Smooth muscle cell (in vitro differentiated cells): Measurements from ENCODE around the gene LSM11. TPM values are rescaled to one million over a fixed set of nuclear protein-coding genes. Genes with fewer than 3 reads are reported as not detected.
A peak's percentile ranks its signal among the peaks of the same experiment; 100 is the strongest.

ENCODE experiments used
- DNase-seq: peaks from one replicate; lab custom pipeline; 2025; ENCODE audit not compliant: unreplicated experiment; lab: John Stamatoyannopoulos, UW
- H2AFZ ChIP-seq: fragments of 200-600 bp; sonication (generic); 2 replicates; pipeline ENCODE4 v1.6.0; 2016; ENCODE audit warnings: antibody characterized with exemption, low read depth, mild to moderate bottlenecking
- H3F3A ChIP-seq: fragments of 200-600 bp; sonication (generic); 2 replicates; pipeline ENCODE4 v1.6.0; 2017; ENCODE audit warnings: antibody characterized with exemption, low read depth
- H3K27ac ChIP-seq: fragments of 200-600 bp; sonication (generic); 2 replicates; pipeline ENCODE4 v1.5.1; 2016; ENCODE audit warnings: low read depth, mild to moderate bottlenecking
- H3K27me3 ChIP-seq: fragments of 200-600 bp; sonication (generic); 2 replicates; pipeline ENCODE4 v1.6.1; 2016; ENCODE audit warnings: low read depth, mild to moderate bottlenecking
- H3K36me3 ChIP-seq: fragments of 200-600 bp; sonication (generic); 2 replicates; pipeline ENCODE4 v1.5.1; 2016; ENCODE audit warnings: low read depth
- H3K4me1 ChIP-seq: fragments of 200-600 bp; sonication (generic); 2 replicates; pipeline ENCODE4 v1.5.1; 2016; ENCODE audit warnings: low read depth
- H3K4me2 ChIP-seq: fragments of 200-600 bp; sonication (generic); 2 replicates; pipeline ENCODE4 v1.6.0; 2016; ENCODE audit warnings: mild to moderate bottlenecking
- H3K4me3 ChIP-seq: fragments of 200-600 bp; sonication (generic); 2 replicates; pipeline ENCODE4 v1.5.1; 2016; ENCODE audit warnings: mild to moderate bottlenecking
- H3K79me2 ChIP-seq: fragments of 200-600 bp; sonication (generic); 2 replicates; pipeline ENCODE4 v1.6.0; 2016; ENCODE audit warnings: low read depth, mild to moderate bottlenecking
- H3K9ac ChIP-seq: fragments of 200-600 bp; sonication (generic); 2 replicates; pipeline ENCODE4 v1.6.0; 2016; ENCODE audit warnings: low read depth
- H3K9me3 ChIP-seq: fragments of 200-600 bp; sonication (generic); replicated peaks from 2 replicates; pipeline ENCODE4 v1.5.1; 2016; ENCODE audit warnings: low read depth
- H4K20me1 ChIP-seq: fragments of 200-600 bp; sonication (generic); 2 replicates; pipeline ENCODE4 v1.6.0; 2016; ENCODE audit warnings: low read depth
- CTCF ChIP-seq: fragments of 200-600 bp; sonication (generic); IDR thresholded peaks from 2 replicates; pipeline ENCODE4 v1.5.1; 2017; ENCODE audit warnings: borderline replicate concordance, mild to moderate bottlenecking, antibody characterized with exemption; ENCODE audit not compliant: insufficient read depth, poor library complexity, severe bottlenecking
- WGBS: methylation state at CpG from one replicate; pipeline ENCODE4 v1.1.7; 2016; ENCODE audit warnings: low lambda C conversion rate; 5-methylcytosine and 5-hydroxymethylcytosine counted together
- polyA plus RNA-seq: library from polyadenylated mRNA; unstranded; fragments of >200 nt; fragmentation: Nextera tagmentation; extraction: Ambion mirVana; gene quantifications from 2 replicates; pipeline ENCODE4 v1.2.1, GENCODE V29; 2016
- total RNA-seq: library from RNA; depleted of rRNA; stranded (reverse); fragments of >200 nt; gene quantifications from 2 replicates; pipeline ENCODE4 v1.2.3, GENCODE V29; 2014

The LSM11 gene
- total and polyA plus RNA-seq, 2 experiments from 2014 or later: 2.2 to 7.5 TPM

- H4K20me1 ChIP-seq: no peaks in the 10 kb centered on the region
- H3K4me2 ChIP-seq: no peak overlapping the region
- H3K4me1 ChIP-seq: peaks cover 5% of the 10 kb centered on the region
- H3K9me3 ChIP-seq: no peaks in the 10 kb centered on the region
- no peaks in the 10 kb centered on the region for H3K79me2 ChIP-seq
- no peak overlapping the region for H2AFZ ChIP-seq
- 47% methylated on average over 10 of the region's 10 CpGs for WGBS
- H3K27ac ChIP-seq: no peak overlapping the region
- no peaks in the 10 kb centered on the region for H3K27me3 ChIP-seq
- H3K9ac ChIP-seq: no peak overlapping the region
- H3K4me3 ChIP-seq: no peak overlapping the region
- TF ChIP-seq CTCF: peak; percentile 72
- no peaks in the 10 kb centered on the region for H3F3A ChIP-seq
- DNase-seq: no peak
- no peaks in the 10 kb centered on the region for H3K36me3 ChIP-seq
These were observed 18.4 kb downstream of the LSM11 start for GRCh38 chr5:157761690-157762621.

GRCh38 chr5:157764531-157764930, 21.0 kb downstream of the LSM11 start:
- Histone ChIP-seq H3K27ac (no peak overlapping the region), H3K9me3 (no peaks in the 10 kb centered on the region), H3K9ac (no peak overlapping the region), H3K4me2 (no peak overlapping the region), H2AFZ (no peak overlapping the region), H3K4me3 (no peak overlapping the region), H4K20me1 (no peaks in the 10 kb centered on the region), H3K4me1 (peaks cover 5% of the 10 kb centered on the region), H3K79me2 (no peaks in the 10 kb centered on the region), H3K36me3 (no peaks in the 10 kb centered on the region), H3F3A (no peaks in the 10 kb centered on the region), H3K27me3 (no peaks in the 10 kb centered on the region)
- TF ChIP-seq CTCF: no peak
- DNase-seq: no peak
- WGBS: 95% methylated on average over 6 of the region's 6 CpGs

GRCh38 chr5:157766442-157766841, 22.9 kb downstream of the LSM11 start:
- no peak for TF ChIP-seq CTCF
- peaks cover 5% of the 10 kb centered on the region for H3K4me1 ChIP-seq
- no peak overlapping the region for H3K9ac ChIP-seq
- DNase-seq: no peak
- no peaks in the 10 kb centered on the region for H3K9me3 ChIP-seq
- H3K27ac ChIP-seq: no peak overlapping the region
- no peak overlapping the region for H2AFZ ChIP-seq
- H4K20me1 ChIP-seq: no peaks in the 10 kb centered on the region
- WGBS: 96% methylated on average over 7 of the region's 7 CpGs
- no peaks in the 10 kb centered on the region for H3K27me3 ChIP-seq
- no peak overlapping the region for H3K4me2 ChIP-seq
- no peaks in the 10 kb centered on the region for H3F3A ChIP-seq
- no peak overlapping the region for H3K4me3 ChIP-seq
- no peaks in the 10 kb centered on the region for H3K79me2 ChIP-seq
- no peaks in the 10 kb centered on the region for H3K36me3 ChIP-seq
